Measurements from ENCODE around the gene TOB1. TPM values are rescaled to one million over a fixed set of nuclear protein-coding genes. Genes with fewer than 3 reads are reported as not detected.

The TOB1 gene
- 8.8 and 13.3 TPM in 2 replicates for total RNA-seq

GRCh38 chr17:50866261-50866949 lies at the start of gene TOB1:
TOB1 (minus strand) TSS chr17:50866354; CDS start chr17:50864017, 2,337 bp downstream.

GRCh38 chr17:50835301-50836234 lies 30.6 kb downstream of the TOB1 start, which contains the start of gene WFIKKN2:
WFIKKN2 (plus strand) TSS chr17:50835586; CDS start chr17:50835938, 352 bp downstream.

Other genes with a start within 250 kb of the TOB1 start
- gene ABCC3, start 231.5 kb downstream of the TOB1 start, total RNA-seq = 40.8 and 43.0 TPM in 2 replicates
- 35.6 and 55.3 TPM in 2 replicates for gene ANKRD40, start 158.4 kb downstream of the TOB1 start, total RNA-seq
- 24.6 and 26.6 TPM in 2 replicates for gene LUC7L3, start 146.8 kb downstream of the TOB1 start, total RNA-seq
- not detected in 2 replicates for gene ANKRD40CL, start 98.8 kb downstream of the TOB1 start, total RNA-seq
- gene WFIKKN2, start 30.8 kb downstream of the TOB1 start, total RNA-seq = not detected in 2 replicates

All from subcutaneous preadipocyte (primary cell).